ENCODE measurements around the gene STEAP1B. TPM values are rescaled to one million over a fixed set of nuclear protein-coding genes. Genes with fewer than 3 reads are reported as not detected.

The STEAP1B gene
- total RNA-seq, 1 experiment from 2014 or later = 0.27 TPM

- Histone ChIP-seq H3K9me3 (ENCODE audit: control insufficient read depth in 1 of 2, insufficient read depth in 1 of 2, low read depth in 1 of 2, low read length in 2 of 2) (no peaks in the 10 kb centered on the region), H3K79me2 (ENCODE audit: insufficient read depth, low read length) (no peaks in the 10 kb centered on the region), H3K9ac (ENCODE audit: low read length) (no peak overlapping the region), H3K27me3 (ENCODE audit: insufficient read depth, low read length) (peaks cover 5% of the 10 kb centered on the region; the same call in 1 of the 2 replicates), H3K4me2 (ENCODE audit: low read length) (no peak overlapping the region), H3K9me2 (ENCODE audit: insufficient read depth) (no peaks in the 10 kb centered on the region), H3K27ac (ENCODE audit: low read depth, low read length) (no peak overlapping the region), H2AFZ (ENCODE audit: low read depth, low read length, poor library complexity, severe bottlenecking) (no peak overlapping the region), H3K36me3 (ENCODE audit: control insufficient read depth in 1 of 2, insufficient read depth in 2 of 2, low read length in 2 of 2) (no peaks in the 10 kb centered on the region), H3K4me1 (ENCODE audit: control insufficient read depth in 1 of 2, insufficient read depth in 2 of 2, low read length in 2 of 2) (no peaks in the 10 kb centered on the region), H4K20me1 (ENCODE audit: insufficient read depth) (no peaks in the 10 kb centered on the region), H3K4me3 (replicated peaks in 1 of 2; ENCODE audit: low read depth in 1 of 2, low read length in 2 of 2) (no peak overlapping the region)
- ChIA-PET CTCF (no interaction called here), POLR2A (no interaction called here), RAD21 (ENCODE audit: low non-redundant PET in 1 of 2, low total read pairs in 2 of 2, uncharacterized antibody in 2 of 2, unreplicated experiment in 2 of 2) (no interaction called here)
- no TSS peak for BruUV-seq (replicated peaks)
- no peak for TF ChIP-seq REST (IDR thresholded peaks at IDR 0.05; ENCODE audit: low read depth)
- no peak for TF ChIP-seq TCF7L2 (IDR thresholded peaks at IDR 0.05; ENCODE audit: borderline replicate concordance, extremely low read depth, insufficient read depth, insufficient read length)
- no peak for TF ChIP-seq ATF3 (IDR thresholded peaks at IDR 0.05)
- TF ChIP-seq FOSL1 (IDR thresholded peaks at IDR 0.05; ENCODE audit: low read depth) = no peak
- TF ChIP-seq YY1 (IDR thresholded peaks at IDR 0.05; ENCODE audit: extremely low read depth, insufficient replicate concordance, low read depth, low read length) = no peak
- no peak for TF ChIP-seq MAX (IDR thresholded peaks at IDR 0.05)
- TF ChIP-seq RAD21 (IDR thresholded peaks at IDR 0.05; ENCODE audit: low read depth) = no peak
- TF ChIP-seq CEBPB (IDR thresholded peaks at IDR 0.05; ENCODE audit: low read depth) = no peak
- no peak for TF ChIP-seq ELF1 (IDR thresholded peaks at IDR 0.05; ENCODE audit: borderline replicate concordance, low read depth)
- no peak for TF ChIP-seq SRF (IDR thresholded peaks at IDR 0.05; ENCODE audit: low read depth)
- TF ChIP-seq SP1 (IDR thresholded peaks at IDR 0.05; ENCODE audit: low read depth) = no peak
- no peak for TF ChIP-seq SIN3A (IDR thresholded peaks at IDR 0.05; ENCODE audit: low read depth)
- ATAC-seq (no peak), DNase-seq (ENCODE audit: low read depth, low spot score) (no peak)
- intact Hi-C loops (cut with micrococcal nuclease) = no loop called here
Observed at GRCh38 chr7:22411977-22412693, 87.9 kb downstream of the STEAP1B start.

Data from HCT116 (cell line).